Mesenchymal stem cell (in vitro differentiated cells and primary cell): ENCODE data around the gene LRRC19.

Source experiments
- DNase-seq: peaks from one replicate; pipeline ENCODE4 v3.0.0-alpha.2; 2013
- H2AFZ ChIP-seq: one replicate; pipeline ENCODE4 v1.6.1; 2013; ENCODE audit warnings: low read depth, mild to moderate bottlenecking, control low read depth, inconsistent platforms, low read length, moderate library complexity
- H2AK5ac ChIP-seq: 2 replicates; pipeline ENCODE4 v1.6.1; 2013; ENCODE audit warnings: low read length, moderate library complexity, mild to moderate bottlenecking, inconsistent platforms; ENCODE audit not compliant: severe bottlenecking
- H2BK120ac ChIP-seq: one replicate; pipeline ENCODE4 v1.6.1; 2013; ENCODE audit warnings: low read depth, mild to moderate bottlenecking, inconsistent platforms, low read length, moderate library complexity
- H2BK12ac ChIP-seq, 2 experiments: one replicate each; pipeline ENCODE4 v1.6.1; 2013; ENCODE audit warnings: inconsistent platforms in 2 of 2, low read length in 2 of 2, mild to moderate bottlenecking in 2 of 2, moderate library complexity in 2 of 2, control low read depth in 1 of 2
- H2BK15ac ChIP-seq: one replicate; pipeline ENCODE4 v1.6.1; 2013; ENCODE audit warnings: mild to moderate bottlenecking, low read depth, inconsistent platforms; ENCODE audit not compliant: poor library complexity, severe bottlenecking
- H2BK5ac ChIP-seq: 2 replicates; pipeline ENCODE4 v1.6.1; 2013; ENCODE audit warnings: low read depth, mild to moderate bottlenecking, low read length, control low read depth, inconsistent platforms; ENCODE audit not compliant: poor library complexity, severe bottlenecking
- H3K14ac ChIP-seq, 2 experiments: one replicate each; pipeline ENCODE4 v1.6.1; 2013; ENCODE audit warnings: inconsistent platforms in 2 of 2, low read length in 2 of 2, control low read depth in 1 of 2, mild to moderate bottlenecking in 1 of 2, moderate library complexity in 1 of 2
- H3K18ac ChIP-seq, 2 experiments: one replicate each; pipeline ENCODE4 v1.6.1; 2013; ENCODE audit warnings: inconsistent platforms in 2 of 2, low read length in 2 of 2, control low read depth in 1 of 2, low read depth in 1 of 2, mild to moderate bottlenecking in 1 of 2
- H3K23ac ChIP-seq, 2 experiments: one replicate each; pipeline ENCODE4 v1.6.1; 2013; ENCODE audit warnings: inconsistent platforms in 2 of 2, low read length in 2 of 2, mild to moderate bottlenecking in 2 of 2, moderate library complexity in 2 of 2, control low read depth in 1 of 2
- H3K27ac ChIP-seq: 2 replicates; pipeline ENCODE4 v1.5.1; 2013; ENCODE audit warnings: mild to moderate bottlenecking, moderate library complexity, low read length, control low read depth, inconsistent platforms; ENCODE audit not compliant: poor library complexity, severe bottlenecking
- H3K27me3 ChIP-seq, 2 experiments: 2 replicates each; pipeline versions ENCODE4 v1.6.1 to v1.7.0; 2013; ENCODE audit warnings: low read length in 2 of 2, mild to moderate bottlenecking in 2 of 2, moderate library complexity in 2 of 2, control low read depth in 1 of 2, inconsistent platforms in 1 of 2; ENCODE audit not compliant: control insufficient read depth in 1 of 2, insufficient read depth in 1 of 2
- H3K36me3 ChIP-seq, 2 experiments: 2 replicates each; pipeline versions ENCODE4 v1.6.1 to v1.7.0; 2013; ENCODE audit warnings: low read length in 2 of 2, control low read depth in 1 of 2, inconsistent platforms in 1 of 2, low read depth in 1 of 2, mild to moderate bottlenecking in 1 of 2; ENCODE audit not compliant: insufficient read depth in 2 of 2, control insufficient read depth in 1 of 2
- H3K4ac ChIP-seq, 2 experiments: one replicate each; pipeline ENCODE4 v1.6.1; 2013; ENCODE audit warnings: inconsistent platforms in 2 of 2, low read length in 2 of 2, mild to moderate bottlenecking in 2 of 2, moderate library complexity in 2 of 2, control low read depth in 1 of 2, low read depth in 1 of 2
- H3K4me1 ChIP-seq: 2 replicates; pipeline ENCODE4 v1.6.1; 2013; ENCODE audit warnings: low read depth, low read length, control low read depth; ENCODE audit not compliant: control insufficient read depth, insufficient read depth
- H3K4me2 ChIP-seq: 2 replicates; pipeline ENCODE4 v1.6.1; 2013; ENCODE audit warnings: low read length, mild to moderate bottlenecking, inconsistent platforms; ENCODE audit not compliant: poor library complexity, severe bottlenecking
- H3K4me3 ChIP-seq, 2 experiments: 2 replicates each; pipeline versions ENCODE4 v1.5.1 to v1.7.0; 2013; ENCODE audit warnings: low read length in 2 of 2, mild to moderate bottlenecking in 2 of 2, control low read depth in 1 of 2, low read depth in 1 of 2; ENCODE audit not compliant: insufficient read depth in 1 of 2
- H3K79me1 ChIP-seq: replicated peaks from 2 replicates; pipeline ENCODE4 v1.6.1; 2013; ENCODE audit warnings: mild to moderate bottlenecking, control low read depth, low read length, inconsistent platforms; ENCODE audit not compliant: poor library complexity, severe bottlenecking
- H3K9ac ChIP-seq: 2 replicates; pipeline ENCODE4 v1.7.0; 2013; ENCODE audit warnings: mild to moderate bottlenecking, low read length, moderate library complexity
- H3K9me3 ChIP-seq: 2 replicates; pipeline ENCODE4 v1.7.0; 2013; ENCODE audit warnings: mild to moderate bottlenecking, low read length; ENCODE audit not compliant: control insufficient read depth
- H4K8ac ChIP-seq: one replicate; pipeline ENCODE4 v1.6.1; 2013; ENCODE audit warnings: inconsistent platforms, mild to moderate bottlenecking, low read length, moderate library complexity
- H4K91ac ChIP-seq: one replicate; pipeline ENCODE4 v1.6.1; 2013; ENCODE audit warnings: mild to moderate bottlenecking, low read length, inconsistent platforms
- WGBS: methylation state at CpG from one replicate; pipeline ENCODE4 v1.1.7; 2013; ENCODE audit warnings: mixed read lengths; 5-methylcytosine and 5-hydroxymethylcytosine counted together

The LRRC19 gene

GRCh38 chr9:26951794-26952193, 53.7 kb downstream of the LRRC19 start:
- no peak overlapping the region for H4K91ac ChIP-seq
- no peak overlapping the region for H3K9ac ChIP-seq
- no peak overlapping the region for H3K18ac ChIP-seq
- peaks cover 3% of the 10 kb centered on the region for H3K79me1 ChIP-seq
- H3K9me3 ChIP-seq: no peaks in the 10 kb centered on the region
- H2BK15ac ChIP-seq: no peak overlapping the region
- WGBS: 93% methylated on average over 2 of the region's 3 CpGs
- H2BK120ac ChIP-seq: no peak overlapping the region
- H3K4me1 ChIP-seq: no peaks in the 10 kb centered on the region
- no peak overlapping the region for H3K4ac ChIP-seq
- no peak overlapping the region for H3K14ac ChIP-seq
- H3K4me2 ChIP-seq: no peak overlapping the region
- H3K36me3 ChIP-seq: no peaks in the 10 kb centered on the region
- no peak overlapping the region for H4K8ac ChIP-seq
- no peak overlapping the region for H3K27ac ChIP-seq
- no peak overlapping the region for H2BK5ac ChIP-seq
- H2AFZ ChIP-seq: no peak overlapping the region
- no peak for DNase-seq
- no peak overlapping the region for H2AK5ac ChIP-seq
- no peaks in the 10 kb centered on the region for H3K27me3 ChIP-seq
- H2BK12ac ChIP-seq: no peak overlapping the region
- no peak overlapping the region for H3K4me3 ChIP-seq
- no peak overlapping the region for H3K23ac ChIP-seq

GRCh38 chr9:26950521-26950920, 55.0 kb downstream of the LRRC19 start:
- Histone ChIP-seq H2BK12ac (no peak overlapping the region), H3K14ac (no peak overlapping the region), H3K79me1 (peaks cover 3% of the 10 kb centered on the region), H3K4ac (no peak overlapping the region), H3K36me3 (no peaks in the 10 kb centered on the region), H2BK15ac (no peak overlapping the region), H2BK120ac (no peak overlapping the region), H3K9me3 (no peaks in the 10 kb centered on the region), H3K9ac (no peak overlapping the region), H3K4me3 (no peak overlapping the region), H2BK5ac (no peak overlapping the region), H2AK5ac (no peak overlapping the region), H4K91ac (no peak overlapping the region), H4K8ac (no peak overlapping the region), H3K23ac (no peak overlapping the region), H3K27me3 (no peaks in the 10 kb centered on the region), H3K18ac (no peak overlapping the region), H2AFZ (no peak overlapping the region), H3K27ac (no peak overlapping the region), H3K4me2 (no peak overlapping the region), H3K4me1 (no peaks in the 10 kb centered on the region)
- 100% methylated on average over 1 of the region's 1 CpG for WGBS
- DNase-seq: no peak

DNA sequence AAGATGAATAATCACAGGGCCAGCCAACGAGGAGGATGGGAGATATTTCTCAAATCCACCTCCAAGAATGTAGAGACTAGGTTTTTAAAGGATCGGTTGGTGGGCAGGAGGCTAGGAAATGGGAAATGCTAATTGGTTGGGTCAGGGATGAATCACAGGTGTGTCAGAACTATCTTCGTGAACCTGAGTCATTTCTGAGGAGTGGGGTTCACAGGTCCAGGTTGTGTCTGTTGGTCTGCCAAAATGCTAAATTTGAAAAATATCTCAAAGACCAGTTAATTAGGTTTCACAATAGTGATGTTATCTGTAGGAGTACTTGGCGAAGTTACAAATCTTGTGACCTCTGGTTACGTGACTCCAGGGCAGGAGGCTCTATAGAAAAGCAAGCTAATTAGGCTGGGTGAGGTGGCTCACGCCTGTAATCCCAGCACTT, 55.8 kb downstream of the LRRC19 start:
- Histone ChIP-seq H2BK15ac (no peak overlapping the region), H3K36me3 (no peaks in the 10 kb centered on the region), H3K79me1 (peaks cover 3% of the 10 kb centered on the region), H3K14ac (no peak overlapping the region), H3K23ac (no peak overlapping the region), H2AK5ac (no peak overlapping the region), H3K4me3 (no peak overlapping the region), H2BK12ac (no peak overlapping the region), H3K18ac (no peak overlapping the region), H3K4me1 (no peaks in the 10 kb centered on the region), H4K8ac (no peak overlapping the region), H2BK120ac (no peak overlapping the region), H2BK5ac (no peak overlapping the region), H4K91ac (no peak overlapping the region), H3K27ac (no peak overlapping the region), H3K27me3 (no peaks in the 10 kb centered on the region), H3K4ac (no peak overlapping the region), H3K4me2 (no peak overlapping the region), H3K9me3 (no peaks in the 10 kb centered on the region), H3K9ac (no peak overlapping the region), H2AFZ (no peak overlapping the region)
- 72% methylated on average over 5 of the region's 6 CpGs for WGBS
- no peak for DNase-seq

- Histone ChIP-seq H3K4me2 (peak overlapping the region; percentile 89), H3K9ac (peak overlapping the region; percentile 97), H3K27ac (no peak overlapping the region), H3K79me1 (peaks cover 3% of the 10 kb centered on the region), H3K9me3 (no peaks in the 10 kb centered on the region), H3K27me3 (no peaks in the 10 kb centered on the region), H2AFZ (no peak overlapping the region), H3K23ac (no peak overlapping the region), H3K4me1 (no peaks in the 10 kb centered on the region), H3K36me3 (peaks cover 0 to 4% of the 10 kb centered on the region in 2 experiments), H3K14ac (no peak overlapping the region), H2BK120ac (no peak overlapping the region), H2BK5ac (no peak overlapping the region), H3K4me3 (peak overlapping the region in 1 of 2 experiments; percentile 95), H4K91ac (no peak overlapping the region), H4K8ac (no peak overlapping the region), H2AK5ac (no peak overlapping the region), H3K18ac (no peak overlapping the region), H3K4ac (no peak overlapping the region), H2BK12ac (no peak overlapping the region), H2BK15ac (no peak overlapping the region)
- no peak for DNase-seq
- WGBS: 4% methylated on average over 9 of the region's 9 CpGs
These were observed 57.7 kb downstream of the LRRC19 start for GRCh38 chr9:26947736-26948135.
